HG03045 (cell line): Measurements from ENCODE around the gene IMP4.

Experiments used
- ATAC-seq: cut with Tn5 transposase; IDR thresholded peaks from one replicate; pipeline ENCODE4 v1.9.1; 2021; ENCODE audit warnings: mild to moderate bottlenecking, moderate library complexity; ENCODE audit not compliant: unreplicated experiment

The IMP4 gene

GRCh38 chr2:130391872-130392670 is 49.4 kb downstream of the IMP4 start:
- no peak for ATAC-seq

GRCh38 chr2:130393318-130393910 is 50.7 kb downstream of the IMP4 start:
- no peak for ATAC-seq
